AG08396 (cell line): ENCODE measurements around the gene SETD1B.
"Not testable (repeated sequence)": the region's sequence is repeated elsewhere in the genome, so short reads cannot be mapped to it uniquely, and the experiment has no call there.

Experiments
- DNase-seq: peaks from one replicate; pipeline ENCODE4 v3.0.0; 2012; ENCODE audit warnings: low spot score, mixed read lengths

SETD1B gene

GRCh38 chr12:121825041-121825523, 21.3 kb downstream of the SETD1B start:
- DNase-seq = no peak

GRCh38 chr12:121826318-121827150, 22.7 kb downstream of the SETD1B start:
- DNase-seq = no peak

GRCh38 chr12:121827351-121828099, 23.7 kb downstream of the SETD1B start:
- DNase-seq = no peak

GRCh38 chr12:121828306-121828705, 24.5 kb downstream of the SETD1B start:
- DNase-seq = no peak

GRCh38 chr12:121828826-121829225, 25.0 kb downstream of the SETD1B start:
- no peak for DNase-seq

GRCh38 chr12:121829250-121829918, 25.6 kb downstream of the SETD1B start:
- DNase-seq = no peak

GRCh38 chr12:121830134-121830533, 26.3 kb downstream of the SETD1B start:
- no peak for DNase-seq

GRCh38 chr12:121830588-121831265, 26.9 kb downstream of the SETD1B start:
- no peak for DNase-seq

GRCh38 chr12:121831571-121832245, 27.9 kb downstream of the SETD1B start:
- no peak for DNase-seq

GRCh38 chr12:121837680-121838079, 33.9 kb downstream of the SETD1B start:
- no peak for DNase-seq

- no peak for DNase-seq
Observed at GRCh38 chr12:121838126-121838525, 34.3 kb downstream of the SETD1B start.

- DNase-seq = peak; percentile 99
Observed at GRCh38 chr12:121839106-121839992, 35.5 kb downstream of the SETD1B start.

GRCh38 chr12:121839993-121840761, 36.4 kb downstream of the SETD1B start:
- DNase-seq = no peak

GRCh38 chr12:121843236-121843982, 39.6 kb downstream of the SETD1B start:
- DNase-seq = no peak

GRCh38 chr12:121845701-121846100, 41.9 kb downstream of the SETD1B start:
- no peak for DNase-seq

GRCh38 chr12:121849211-121849610, 45.4 kb downstream of the SETD1B start:
- DNase-seq = no peak

GRCh38 chr12:121849665-121850064, 45.9 kb downstream of the SETD1B start:
- DNase-seq = no peak

- DNase-seq = not testable (repeated sequence)
Observed at GRCh38 chr12:121852392-121852791, 48.6 kb downstream of the SETD1B start.
